Body of pancreas (tissue), 4 donors: Measurements from ENCODE around the gene DOK5. TPM values are rescaled to one million over a fixed set of nuclear protein-coding genes. Genes with fewer than 3 reads are reported as not detected.

ENCODE experiments used
- ATAC-seq: fragments of 150-250 bp; one replicate; pipeline ENCODE4 v1.9.1; 2016
- DNase-seq, 4 donors: peaks; one replicate each; pipeline ENCODE4 v3.0.0-alpha.2; 2019
- H3K27ac ChIP-seq, 4 donors: fragments of 200-600 bp; sonication (generic); 1 replicate in 3 of 4; 2 replicates in 1 of 4; pipeline versions ENCODE4 v1.5.1 to v1.6.1; 2016 to 2019; ENCODE audit warnings: mild to moderate bottlenecking in 1 of 4, mixed read lengths in 1 of 4, moderate library complexity in 1 of 4
- H3K27me3 ChIP-seq, 2 donors: fragments of 200-600 bp; sonication (generic); one replicate each; pipeline ENCODE4 v1.6.0; 2016; ENCODE audit warnings: mild to moderate bottlenecking in 1 of 2
- H3K36me3 ChIP-seq, 2 donors: fragments of 200-600 bp; sonication (generic); replicated peaks in 1 of 2; 2 replicates each; pipeline ENCODE4 v1.5.1; 2016; ENCODE audit warnings: low read depth in 2 of 2; ENCODE audit not compliant: insufficient read depth in 1 of 2
- H3K4me1 ChIP-seq: fragments of 200-600 bp; sonication (generic); one replicate; pipeline ENCODE4 v1.6.0; 2016
- H3K4me3 ChIP-seq, 2 donors: fragments of 200-600 bp; sonication (generic); 1 replicate in 1 of 2; 2 replicates in 1 of 2; pipeline ENCODE4 v1.5.1; 2016 to 2019
- H3K9me3 ChIP-seq, 3 donors: fragments of 200-600 bp; sonication (generic); 1 replicate in 2 of 3; 2 replicates in 1 of 3; pipeline ENCODE4 v1.5.1; 2016
- CTCF ChIP-seq, 7 experiments: fragments of 450-650 bp in 4 of 7; fragments of 200-600 bp in 3 of 7; sonication (generic) in 3 of 7; IDR thresholded peaks; one replicate each; pipeline ENCODE4 v1.5.1; 2016 to 2019; ENCODE audit warnings: antibody characterized with exemption in 7 of 7
- POLR2A ChIP-seq, 3 donors: fragments of 450-650 bp; IDR thresholded peaks; one replicate each; pipeline ENCODE4 v1.6.1; 2016; ENCODE audit warnings: antibody characterized with exemption in 3 of 3, mild to moderate bottlenecking in 2 of 3
- WGBS, 2 donors: methylation state at CpG; one replicate each; pipeline ENCODE4 v1.1.5; 2017; 5-methylcytosine and 5-hydroxymethylcytosine counted together
- intact Hi-C: fragments of 100-400 bp; cut with DNase I; formaldehyde crosslinking; loops from one replicate; pipeline ENCODE4 v1.15.1; 2023
- total RNA-seq, 2 donors: library from RNA; depleted of rRNA; stranded (reverse); fragments of >200 nt; gene quantifications; one replicate each; pipeline ENCODE4 v1.1.0, GENCODE V29; 2016

DOK5 gene
- total RNA-seq, 2 donors from 2014 or later, result 1.3 TPM; not detected in 1

GRCh38 chr20:54605319-54605718 is 129.9 kb downstream of the DOK5 start:
- Histone ChIP-seq H3K27me3 (no peaks in the 10 kb centered on the region), H3K27ac (no peak overlapping the region), H3K9me3 (no peaks in the 10 kb centered on the region), H3K36me3 (no peaks in the 10 kb centered on the region), H3K4me3 (no peak overlapping the region), H3K4me1 (peaks cover 4% of the 10 kb centered on the region)
- ATAC-seq (no peak), DNase-seq (no peak)
- intact Hi-C loops, result no loop called here
- TF ChIP-seq CTCF (IDR thresholded peaks at IDR 0.05) (no peak), POLR2A (IDR thresholded peaks at IDR 0.05) (no peak)
- WGBS, 2 donors, result 79 to 94% methylated on average over 3 of the region's 3 CpGs

DNA sequence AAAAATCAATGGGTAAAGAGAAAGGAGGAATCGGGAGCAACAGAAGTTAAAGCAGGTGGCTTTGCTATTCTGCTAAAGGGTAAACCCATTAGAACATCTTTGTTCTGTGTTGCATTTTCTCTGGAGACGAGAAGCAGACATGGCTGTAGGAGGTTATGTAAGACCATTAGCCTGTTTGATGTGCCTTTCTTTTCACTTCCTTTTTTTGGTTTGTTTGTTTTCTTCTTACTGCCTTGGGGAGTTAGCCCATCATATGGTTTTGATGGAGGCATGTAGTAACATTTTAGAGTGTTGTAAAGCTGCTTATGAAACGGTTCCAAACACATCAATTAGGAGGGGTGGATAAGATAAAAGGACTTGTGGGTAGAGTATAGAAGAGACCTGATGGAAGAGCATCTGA is 131.0 kb downstream of the DOK5 start:
- TF ChIP-seq POLR2A (IDR thresholded peaks at IDR 0.05), result no peak
- no peak for TF ChIP-seq CTCF (IDR thresholded peaks at IDR 0.05)
- intact Hi-C loops, result no loop called here
- WGBS, 2 donors, result 68 to 70% methylated on average over 3 of the region's 3 CpGs
- no peak overlapping the region for H3K4me3 ChIP-seq
- no peaks in the 10 kb centered on the region for H3K36me3 ChIP-seq
- no peaks in the 10 kb centered on the region for H3K27me3 ChIP-seq
- no peak overlapping the region for H3K27ac ChIP-seq
- DNase-seq (no peak), ATAC-seq (no peak)
- H3K4me1 ChIP-seq, result no peaks in the 10 kb centered on the region
- no peaks in the 10 kb centered on the region for H3K9me3 ChIP-seq

GRCh38 chr20:54608039-54608745 is 132.8 kb downstream of the DOK5 start:
- no peaks in the 10 kb centered on the region for H3K36me3 ChIP-seq
- H3K4me3 ChIP-seq, result no peak overlapping the region
- H3K27me3 ChIP-seq, result no peaks in the 10 kb centered on the region
- no peak for DNase-seq
- no peak for TF ChIP-seq POLR2A (IDR thresholded peaks at IDR 0.05)
- no peak for TF ChIP-seq CTCF (IDR thresholded peaks at IDR 0.05)
- intact Hi-C loops, result no loop called here
- no peak overlapping the region for H3K27ac ChIP-seq
- no peak for ATAC-seq
- WGBS, 2 donors, result 93 to 94% methylated on average over 4 of the region's 4 CpGs
- no peaks in the 10 kb centered on the region for H3K4me1 ChIP-seq
- H3K9me3 ChIP-seq, result no peaks in the 10 kb centered on the region

DNA sequence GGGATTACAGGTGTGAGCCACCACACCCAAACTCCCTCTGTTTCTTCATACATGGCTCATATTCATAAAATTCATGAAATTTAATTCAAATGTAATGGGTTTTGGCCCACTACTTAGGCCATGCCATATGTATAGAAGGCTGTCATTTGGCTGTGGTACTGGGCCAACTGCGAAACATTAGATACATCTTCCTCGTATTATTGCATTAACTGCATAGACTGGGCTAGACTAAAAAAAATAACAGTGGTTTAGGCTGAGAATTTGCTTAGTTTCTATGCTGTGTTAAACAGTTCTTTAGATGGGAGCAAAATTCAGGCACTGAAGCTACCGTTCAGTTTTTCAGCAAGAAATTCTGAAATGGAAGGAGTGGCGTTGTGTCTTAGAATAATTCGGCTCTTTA is 133.6 kb downstream of the DOK5 start:
- intact Hi-C loops, result no loop called here
- H3K4me3 ChIP-seq, result no peak overlapping the region
- H3K27me3 ChIP-seq, result no peaks in the 10 kb centered on the region
- no peaks in the 10 kb centered on the region for H3K9me3 ChIP-seq
- no peak for TF ChIP-seq POLR2A (IDR thresholded peaks at IDR 0.05)
- TF ChIP-seq CTCF (IDR thresholded peaks at IDR 0.05), result no peak
- H3K4me1 ChIP-seq, result no peaks in the 10 kb centered on the region
- no peak overlapping the region for H3K27ac ChIP-seq
- WGBS, 2 donors, result 91 to 97% methylated on average over 5 of the region's 5 CpGs
- DNase-seq, result no peak
- H3K36me3 ChIP-seq, result no peaks in the 10 kb centered on the region
- no peak for ATAC-seq
